Fibroblast of lung (primary cell): ENCODE results near the gene COL2A1. TPM values are rescaled to one million over a fixed set of nuclear protein-coding genes. Genes with fewer than 3 reads are reported as not detected.

Experiments used
- DNase-seq, 2 donors: peaks; one replicate each; pipeline versions ENCODE4 v3.0.0 to v3.0.0-alpha.2; 2010; ENCODE audit warnings: low read depth in 2 of 2
- H2AFZ ChIP-seq: 2 replicates; pipeline ENCODE4 v1.5.1; 2012; ENCODE audit warnings: low read length, control low read depth, inconsistent platforms
- H3K27ac ChIP-seq: 2 replicates; pipeline ENCODE4 v1.5.1; 2011; ENCODE audit warnings: low read length, control low read depth; ENCODE audit not compliant: insufficient read depth
- H3K27me3 ChIP-seq: 2 replicates; pipeline ENCODE4 v1.5.1; 2011; ENCODE audit warnings: mild to moderate bottlenecking, low read length; ENCODE audit not compliant: control insufficient read depth, insufficient read depth
- H3K36me3 ChIP-seq: 2 replicates; pipeline ENCODE4 v1.5.1; 2011; ENCODE audit warnings: low read length; ENCODE audit not compliant: control insufficient read depth, insufficient read depth
- H3K4me1 ChIP-seq: 2 replicates; pipeline ENCODE4 v1.5.1; 2011; ENCODE audit warnings: low read length; ENCODE audit not compliant: control insufficient read depth, insufficient read depth; ENCODE audit errors: extremely low read depth
- H3K4me2 ChIP-seq: 2 replicates; pipeline ENCODE4 v1.5.1; 2011; ENCODE audit warnings: low read length, control low read depth; ENCODE audit not compliant: insufficient read depth; ENCODE audit errors: extremely low read depth
- H3K4me3 ChIP-seq, 4 experiments: fragments of 200-600 bp in 1 of 4; sonication (generic) in 1 of 4; replicated peaks in 1 of 4; 2 replicates each; pipeline ENCODE4 v1.5.1; 2011 to 2016; ENCODE audit warnings: low read length in 4 of 4, low read depth in 3 of 4, mild to moderate bottlenecking in 3 of 4, control low read depth in 2 of 4, inconsistent platforms in 1 of 4, mixed read lengths in 1 of 4; ENCODE audit not compliant: insufficient read depth in 1 of 4; ENCODE audit errors: control extremely low read depth in 1 of 4
- H3K79me2 ChIP-seq: 2 replicates; pipeline ENCODE4 v1.5.1; 2012; ENCODE audit warnings: mild to moderate bottlenecking, low read length, inconsistent platforms; ENCODE audit not compliant: control insufficient read depth, insufficient read depth
- H3K9ac ChIP-seq: 2 replicates; pipeline ENCODE4 v1.5.1; 2011; ENCODE audit warnings: mild to moderate bottlenecking, low read length, control low read depth; ENCODE audit not compliant: insufficient read depth
- H3K9me3 ChIP-seq: 2 replicates; pipeline ENCODE4 v1.5.1; 2012; ENCODE audit warnings: low read depth, low read length; ENCODE audit not compliant: control insufficient read depth, insufficient read depth
- H4K20me1 ChIP-seq: 2 replicates; pipeline ENCODE4 v1.5.1; 2011; ENCODE audit warnings: low read length; ENCODE audit not compliant: control insufficient read depth, insufficient read depth; ENCODE audit errors: extremely low read depth
- CTCF ChIP-seq, 2 donors: IDR thresholded peaks in 1 of 2; conservative IDR thresholded peaks in 1 of 2; 1 replicate in 1 of 2; 2 replicates in 1 of 2; pipeline ENCODE4 v1.5.1; 2011 to 2012; ENCODE audit warnings: low read length in 2 of 2, control low read depth in 1 of 2, inconsistent platforms in 1 of 2, low read depth in 1 of 2, mild to moderate bottlenecking in 1 of 2
- EZH2 ChIP-seq: IDR thresholded peaks from 2 replicates; pipeline ENCODE4 v1.5.1; 2012; ENCODE audit warnings: low read length, control low read depth, mild to moderate bottlenecking; ENCODE audit errors: missing control alignments
- polyA plus RNA-seq, 2 donors: library from polyadenylated mRNA; depleted of rRNA in 1 of 2; stranded (reverse) in 1 of 2; unstranded in 1 of 2; fragments of >200 nt; gene quantifications; 2 replicates each; pipeline ENCODE4 v1.2.1, GENCODE V29; 2011 to 2012; ENCODE audit warnings: missing spikeins in 1 of 2
- total RNA-seq: library from RNA; depleted of rRNA; stranded (reverse); fragments of >200 nt; gene quantifications from 2 replicates; pipeline ENCODE4 v1.2.1, GENCODE V29; 2014

COL2A1 gene
- total and polyA plus RNA-seq, 2 donors (not counting 1 experiment from before 2014, with no cell fraction given), result not detected

- Histone ChIP-seq H3K4me2 (no peak overlapping the region), H3K79me2 (no peaks in the 10 kb centered on the region), H2AFZ (no peak overlapping the region), H3K27me3 (peaks cover 5% of the 10 kb centered on the region), H4K20me1 (no peaks in the 10 kb centered on the region), H3K27ac (no peak overlapping the region), H3K9me3 (no peaks in the 10 kb centered on the region), H3K36me3 (no peaks in the 10 kb centered on the region), H3K4me3 (no peak overlapping the region), H3K4me1 (peaks cover 14% of the 10 kb centered on the region), H3K9ac (no peak overlapping the region)
- TF ChIP-seq CTCF (conservative IDR thresholded peaks at IDR 0.05 in 1 of 2, IDR thresholded peaks at IDR 0.05 in 1 of 2; ENCODE audit: low read depth in 1 of 2, low read length in 2 of 2), result no peak
- TF ChIP-seq EZH2, result no peak
- DNase-seq, result no peak
These were observed 53.3 kb downstream of the COL2A1 start for GRCh38 chr12:47950856-47951468.

DNA sequence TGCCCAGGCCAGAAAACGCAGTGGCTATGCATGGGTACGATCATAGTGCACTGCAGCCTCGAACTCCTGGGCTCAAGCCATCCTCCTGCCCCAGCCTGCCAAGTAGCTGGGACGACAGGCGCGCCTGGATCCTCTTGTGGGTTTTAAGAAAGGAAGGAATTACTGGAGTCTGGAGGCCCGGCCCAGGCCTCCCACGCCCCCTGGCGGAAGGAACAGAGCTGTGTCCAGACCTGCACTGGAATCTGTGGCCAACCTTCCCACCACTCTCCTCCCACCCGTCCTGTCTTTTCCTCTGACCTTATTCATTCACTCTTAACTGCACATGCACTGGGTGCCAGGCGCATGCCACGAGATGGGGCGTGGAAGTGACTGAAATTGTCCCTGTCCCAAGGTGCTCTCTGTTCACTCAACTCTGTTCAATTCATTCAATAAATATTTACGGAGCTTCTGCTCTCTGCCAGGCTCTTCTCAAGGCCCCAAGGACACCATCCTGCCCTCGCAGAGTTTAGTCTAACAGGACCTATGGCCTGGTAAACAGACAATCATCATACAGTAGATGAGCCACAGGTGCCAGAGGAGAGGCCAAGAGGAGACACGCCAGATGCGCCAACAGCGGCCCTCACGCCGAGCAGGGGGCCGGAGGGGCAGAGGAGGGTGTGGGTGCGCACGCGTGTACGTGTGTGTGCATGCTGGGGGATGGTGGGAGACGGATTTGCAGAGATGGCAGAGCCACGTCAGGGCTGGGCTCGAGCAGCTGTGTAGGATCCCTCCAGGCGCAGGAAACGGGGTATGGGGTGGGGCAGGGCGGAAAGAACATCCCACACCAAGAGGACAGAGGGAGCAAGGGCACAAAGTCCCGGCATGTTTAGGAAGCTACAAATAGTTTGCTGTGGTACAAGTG lies 54.6 kb downstream of the COL2A1 start:
- Histone ChIP-seq H3K36me3 (no peaks in the 10 kb centered on the region), H3K27me3 (peaks cover 5% of the 10 kb centered on the region), H2AFZ (no peak overlapping the region), H3K27ac (no peak overlapping the region), H3K9ac (no peak overlapping the region), H3K4me2 (no peak overlapping the region), H4K20me1 (no peaks in the 10 kb centered on the region), H3K9me3 (no peaks in the 10 kb centered on the region), H3K4me3 (no peak overlapping the region), H3K79me2 (no peaks in the 10 kb centered on the region), H3K4me1 (peaks cover 14% of the 10 kb centered on the region)
- DNase-seq, result peak; percentile 73 to 77
- TF ChIP-seq EZH2 (no peak), CTCF (conservative IDR thresholded peaks at IDR 0.05 in 1 of 2, IDR thresholded peaks at IDR 0.05 in 1 of 2; ENCODE audit: low read depth in 1 of 2, low read length in 2 of 2) (peak; percentile 89 to 91)

GRCh38 chr12:47947341-47947740 lies 56.9 kb downstream of the COL2A1 start:
- TF ChIP-seq CTCF (conservative IDR thresholded peaks at IDR 0.05 in 1 of 2, IDR thresholded peaks at IDR 0.05 in 1 of 2; ENCODE audit: low read depth in 1 of 2, low read length in 2 of 2) (no peak), EZH2 (no peak)
- Histone ChIP-seq H3K36me3 (no peaks in the 10 kb centered on the region), H3K79me2 (no peaks in the 10 kb centered on the region), H4K20me1 (no peaks in the 10 kb centered on the region), H3K4me1 (peaks cover 14% of the 10 kb centered on the region), H2AFZ (no peak overlapping the region), H3K9ac (no peak overlapping the region), H3K4me3 (no peak overlapping the region), H3K27ac (no peak overlapping the region), H3K9me3 (no peaks in the 10 kb centered on the region), H3K27me3 (peaks cover 5% of the 10 kb centered on the region), H3K4me2 (no peak overlapping the region)
- DNase-seq, result peak in 1 of 2 donors; percentile 11
